Globus pallidus (tissue), 1 donor: Measurements from ENCODE around the gene ALLC.
"Not testable (repeated sequence)": the region's sequence is repeated elsewhere in the genome, so short reads cannot be mapped to it uniquely, and the experiment has no call there.

Experiments
- DNase-seq: peaks from one replicate; pipeline ENCODE4 v3.0.0-alpha.2; 2015; ENCODE audit warnings: low spot score

The ALLC gene

GRCh38 chr2:3655871-3656761, 1.9 kb upstream of the ALLC start:
- DNase-seq: no peak

- peak; percentile 50 for DNase-seq
These were observed 958 bp upstream of the ALLC start for GRCh38 chr2:3656762-3657721.

- DNase-seq: no peak
These were observed 1.7 kb downstream of the ALLC start for GRCh38 chr2:3659447-3660432.

GRCh38 chr2:3660640-3661039, 2.6 kb downstream of the ALLC start:
- not testable (repeated sequence) for DNase-seq

GRCh38 chr2:3661149-3661660, 3.2 kb downstream of the ALLC start:
- DNase-seq: no peak

- DNase-seq: no peak
These were observed 4.2 kb downstream of the ALLC start for GRCh38 chr2:3662239-3662638.

- DNase-seq: no peak
These were observed 6.1 kb downstream of the ALLC start for GRCh38 chr2:3664118-3664517.

- DNase-seq: no peak
These were observed 6.9 kb downstream of the ALLC start for GRCh38 chr2:3664925-3665324.

GRCh38 chr2:3665886-3666612, 8.0 kb downstream of the ALLC start:
- DNase-seq: no peak

- no peak for DNase-seq
These were observed 8.6 kb downstream of the ALLC start for GRCh38 chr2:3666613-3666975.

- no peak for DNase-seq
These were observed 9.2 kb downstream of the ALLC start for GRCh38 chr2:3667151-3667631.

GRCh38 chr2:3669656-3670055, 11.7 kb downstream of the ALLC start:
- no peak for DNase-seq

GRCh38 chr2:3670376-3670775, 12.4 kb downstream of the ALLC start:
- no peak for DNase-seq

- no peak for DNase-seq
These were observed 12.9 kb downstream of the ALLC start for GRCh38 chr2:3670941-3671340.

- DNase-seq: no peak
These were observed 15.1 kb downstream of the ALLC start for GRCh38 chr2:3672861-3673678.

- DNase-seq: no peak
These were observed 16.3 kb downstream of the ALLC start for GRCh38 chr2:3674066-3674845.

- no peak for DNase-seq
These were observed 17.7 kb downstream of the ALLC start for GRCh38 chr2:3675687-3676086.

- DNase-seq: no peak
These were observed 19.4 kb downstream of the ALLC start for GRCh38 chr2:3677436-3677835.

- DNase-seq: no peak
These were observed 20.2 kb downstream of the ALLC start for GRCh38 chr2:3678212-3678611.
